ENCODE results near the gene ITGBL1.

ITGBL1 gene

GRCh38 chr13:101726681-101727080 lies 274.2 kb downstream of the ITGBL1 start:
- no peak for TF ChIP-seq CTCF (IDR thresholded peaks at IDR 0.05; ENCODE audit: low read length)
- TF ChIP-seq EZH2 (optimal IDR thresholded peaks at IDR 0.05; ENCODE audit: low read depth, low read length), result no peak
- TF ChIP-seq EZH2phosphoT487 (IDR thresholded peaks at IDR 0.05; ENCODE audit: low read length), result no peak
- Histone ChIP-seq H3K9me2 (replicated peaks; ENCODE audit: insufficient read depth, low read length) (no peaks in the 10 kb centered on the region), H3K79me2 (ENCODE audit: low read length) (no peaks in the 10 kb centered on the region), H3K4me3 (ENCODE audit: low read length) (no peak overlapping the region), H2AFZ (ENCODE audit: low read length) (no peak overlapping the region), H4K20me1 (ENCODE audit: insufficient read depth, low read length) (no peaks in the 10 kb centered on the region), H3K9me3 (replicated peaks; ENCODE audit: insufficient read depth, low read length) (no peaks in the 10 kb centered on the region), H3K36me3 (replicated peaks; ENCODE audit: insufficient read depth, low read length) (no peaks in the 10 kb centered on the region), H3K9ac (ENCODE audit: low read length) (no peak overlapping the region), H3K4me1 (ENCODE audit: low read length) (no peaks in the 10 kb centered on the region), H3F3A (ENCODE audit: insufficient read depth, low read length) (no peaks in the 10 kb centered on the region), H3K27me3 (replicated peaks; ENCODE audit: insufficient read depth, low read length) (no peaks in the 10 kb centered on the region), H3K27ac (ENCODE audit: low read length) (no peak overlapping the region), H3K4me2 (ENCODE audit: low read depth, low read length) (no peak overlapping the region)
- no peak for DNase-seq

DNA sequence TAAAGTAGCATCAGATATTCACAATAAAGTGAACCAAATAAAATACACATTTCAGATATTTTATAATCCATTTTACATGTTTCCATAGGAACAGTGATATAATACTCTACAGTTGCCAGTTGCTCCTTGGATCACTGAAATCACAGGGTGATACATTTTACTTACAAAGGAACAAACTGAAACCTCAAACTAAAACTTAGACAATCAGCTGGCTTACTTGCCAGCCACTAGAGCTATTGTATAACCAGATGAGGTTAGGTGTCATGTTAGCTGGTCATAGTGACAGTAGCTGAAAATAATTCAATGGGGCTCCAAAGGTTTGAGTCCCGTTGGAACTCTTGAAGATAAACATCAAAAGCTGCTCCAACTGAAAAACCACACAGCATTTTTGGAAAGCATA lies 274.6 kb downstream of the ITGBL1 start:
- no peak overlapping the region for H3K4me2 ChIP-seq (ENCODE audit: low read depth, low read length)
- no peaks in the 10 kb centered on the region for H3K4me1 ChIP-seq (ENCODE audit: low read length)
- no peaks in the 10 kb centered on the region for H3K9me2 ChIP-seq (replicated peaks; ENCODE audit: insufficient read depth, low read length)
- DNase-seq, result no peak
- H3K9me3 ChIP-seq (replicated peaks; ENCODE audit: insufficient read depth, low read length), result no peaks in the 10 kb centered on the region
- H3K36me3 ChIP-seq (replicated peaks; ENCODE audit: insufficient read depth, low read length), result no peaks in the 10 kb centered on the region
- H3K79me2 ChIP-seq (ENCODE audit: low read length), result no peaks in the 10 kb centered on the region
- no peaks in the 10 kb centered on the region for H3F3A ChIP-seq (ENCODE audit: insufficient read depth, low read length)
- no peak overlapping the region for H3K27ac ChIP-seq (ENCODE audit: low read length)
- H4K20me1 ChIP-seq (ENCODE audit: insufficient read depth, low read length), result no peaks in the 10 kb centered on the region
- TF ChIP-seq EZH2 (optimal IDR thresholded peaks at IDR 0.05; ENCODE audit: low read depth, low read length), result no peak
- no peak for TF ChIP-seq EZH2phosphoT487 (IDR thresholded peaks at IDR 0.05; ENCODE audit: low read length)
- no peak for TF ChIP-seq CTCF (IDR thresholded peaks at IDR 0.05; ENCODE audit: low read length)
- no peaks in the 10 kb centered on the region for H3K27me3 ChIP-seq (replicated peaks; ENCODE audit: insufficient read depth, low read length)
- no peak overlapping the region for H3K4me3 ChIP-seq (ENCODE audit: low read length)
- H2AFZ ChIP-seq (ENCODE audit: low read length), result no peak overlapping the region
- H3K9ac ChIP-seq (ENCODE audit: low read length), result no peak overlapping the region

DNA sequence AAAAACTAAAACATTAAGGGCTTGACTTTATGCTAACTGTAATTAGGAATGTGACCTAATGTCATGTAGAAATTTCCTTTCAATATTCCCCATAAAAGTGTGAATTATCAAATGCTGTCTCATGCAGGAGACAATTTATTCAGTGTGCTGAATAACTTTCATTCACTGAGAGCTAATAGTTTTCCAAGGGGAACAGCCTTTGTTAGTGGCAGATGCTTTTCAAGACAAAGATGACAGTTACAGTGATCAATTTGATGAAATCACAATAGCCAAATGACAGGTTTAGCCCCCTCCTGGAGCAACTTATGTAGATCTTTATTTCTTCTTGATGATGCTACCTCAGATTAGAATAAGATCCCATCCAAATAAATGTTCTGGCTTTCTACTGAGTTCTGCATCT lies 275.5 kb downstream of the ITGBL1 start:
- Histone ChIP-seq H3F3A (ENCODE audit: insufficient read depth, low read length) (no peaks in the 10 kb centered on the region), H2AFZ (ENCODE audit: low read length) (no peak overlapping the region), H3K9me2 (replicated peaks; ENCODE audit: insufficient read depth, low read length) (no peaks in the 10 kb centered on the region), H3K27ac (ENCODE audit: low read length) (no peak overlapping the region), H3K4me3 (ENCODE audit: low read length) (no peak overlapping the region), H3K9ac (ENCODE audit: low read length) (no peak overlapping the region), H3K9me3 (replicated peaks; ENCODE audit: insufficient read depth, low read length) (no peaks in the 10 kb centered on the region), H3K27me3 (replicated peaks; ENCODE audit: insufficient read depth, low read length) (no peaks in the 10 kb centered on the region), H3K4me1 (ENCODE audit: low read length) (no peaks in the 10 kb centered on the region), H3K79me2 (ENCODE audit: low read length) (no peaks in the 10 kb centered on the region), H3K36me3 (replicated peaks; ENCODE audit: insufficient read depth, low read length) (no peaks in the 10 kb centered on the region), H3K4me2 (ENCODE audit: low read depth, low read length) (no peak overlapping the region), H4K20me1 (ENCODE audit: insufficient read depth, low read length) (no peaks in the 10 kb centered on the region)
- no peak for TF ChIP-seq EZH2phosphoT487 (IDR thresholded peaks at IDR 0.05; ENCODE audit: low read length)
- no peak for TF ChIP-seq EZH2 (optimal IDR thresholded peaks at IDR 0.05; ENCODE audit: low read depth, low read length)
- no peak for TF ChIP-seq CTCF (IDR thresholded peaks at IDR 0.05; ENCODE audit: low read length)
- DNase-seq, result no peak

Data from MM.1S (cell line).